GM12872 (cell line): ENCODE data around the gene RNASEH2B.

Source experiments
- TF ChIP-seq, protein P1 (sequence below): IDR thresholded peaks from 3 replicates; pipeline ENCODE4 v1.5.1; 2011; ENCODE audit warnings: low read depth, mild to moderate bottlenecking, low read length, moderate library complexity; ENCODE audit not compliant: insufficient read depth

Gene RNASEH2B

DNA sequence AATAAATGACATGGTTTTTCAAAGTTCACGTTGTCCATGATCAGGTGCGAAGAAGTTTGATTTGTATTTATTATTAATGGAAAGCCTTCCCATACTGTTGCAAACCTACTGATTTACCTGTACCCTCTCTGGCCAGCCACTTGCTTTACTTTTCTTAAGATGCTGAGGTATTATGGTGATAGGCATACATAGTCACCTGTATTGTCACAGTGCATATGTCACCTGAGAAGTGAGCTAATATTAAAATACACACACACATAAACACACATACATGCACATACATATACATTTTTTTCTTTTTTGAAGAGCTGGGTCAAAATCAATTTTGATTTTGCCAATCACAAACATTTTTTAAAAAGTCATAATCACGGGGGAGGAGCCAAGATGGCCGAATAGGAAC, 72.1 kb downstream of the RNASEH2B start:
- TF ChIP-seq, protein P1, sequence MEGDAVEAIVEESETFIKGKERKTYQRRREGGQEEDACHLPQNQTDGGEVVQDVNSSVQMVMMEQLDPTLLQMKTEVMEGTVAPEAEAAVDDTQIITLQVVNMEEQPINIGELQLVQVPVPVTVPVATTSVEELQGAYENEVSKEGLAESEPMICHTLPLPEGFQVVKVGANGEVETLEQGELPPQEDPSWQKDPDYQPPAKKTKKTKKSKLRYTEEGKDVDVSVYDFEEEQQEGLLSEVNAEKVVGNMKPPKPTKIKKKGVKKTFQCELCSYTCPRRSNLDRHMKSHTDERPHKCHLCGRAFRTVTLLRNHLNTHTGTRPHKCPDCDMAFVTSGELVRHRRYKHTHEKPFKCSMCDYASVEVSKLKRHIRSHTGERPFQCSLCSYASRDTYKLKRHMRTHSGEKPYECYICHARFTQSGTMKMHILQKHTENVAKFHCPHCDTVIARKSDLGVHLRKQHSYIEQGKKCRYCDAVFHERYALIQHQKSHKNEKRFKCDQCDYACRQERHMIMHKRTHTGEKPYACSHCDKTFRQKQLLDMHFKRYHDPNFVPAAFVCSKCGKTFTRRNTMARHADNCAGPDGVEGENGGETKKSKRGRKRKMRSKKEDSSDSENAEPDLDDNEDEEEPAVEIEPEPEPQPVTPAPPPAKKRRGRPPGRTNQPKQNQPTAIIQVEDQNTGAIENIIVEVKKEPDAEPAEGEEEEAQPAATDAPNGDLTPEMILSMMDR = no peak

DNA sequence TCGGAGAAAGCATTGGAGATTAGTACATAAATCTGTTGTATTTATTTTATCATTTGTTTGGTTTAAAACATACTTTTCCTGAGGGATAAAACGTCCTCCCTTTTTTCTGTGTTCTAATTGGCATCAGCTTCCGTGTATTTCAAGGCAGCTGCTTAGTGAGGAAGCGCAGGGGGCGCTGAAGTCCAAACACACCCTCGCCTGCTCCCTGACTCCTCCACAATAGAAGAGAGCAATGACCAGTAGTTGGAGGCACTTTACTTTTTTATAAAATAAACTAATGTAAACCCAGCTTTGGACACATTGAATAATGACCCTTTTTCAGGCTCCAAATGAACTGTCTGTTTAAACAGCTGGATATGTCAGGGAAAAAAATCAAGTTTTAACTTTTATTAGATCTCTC, 79.9 kb downstream of the RNASEH2B start:
- TF ChIP-seq, protein P1 = no peak

DNA sequence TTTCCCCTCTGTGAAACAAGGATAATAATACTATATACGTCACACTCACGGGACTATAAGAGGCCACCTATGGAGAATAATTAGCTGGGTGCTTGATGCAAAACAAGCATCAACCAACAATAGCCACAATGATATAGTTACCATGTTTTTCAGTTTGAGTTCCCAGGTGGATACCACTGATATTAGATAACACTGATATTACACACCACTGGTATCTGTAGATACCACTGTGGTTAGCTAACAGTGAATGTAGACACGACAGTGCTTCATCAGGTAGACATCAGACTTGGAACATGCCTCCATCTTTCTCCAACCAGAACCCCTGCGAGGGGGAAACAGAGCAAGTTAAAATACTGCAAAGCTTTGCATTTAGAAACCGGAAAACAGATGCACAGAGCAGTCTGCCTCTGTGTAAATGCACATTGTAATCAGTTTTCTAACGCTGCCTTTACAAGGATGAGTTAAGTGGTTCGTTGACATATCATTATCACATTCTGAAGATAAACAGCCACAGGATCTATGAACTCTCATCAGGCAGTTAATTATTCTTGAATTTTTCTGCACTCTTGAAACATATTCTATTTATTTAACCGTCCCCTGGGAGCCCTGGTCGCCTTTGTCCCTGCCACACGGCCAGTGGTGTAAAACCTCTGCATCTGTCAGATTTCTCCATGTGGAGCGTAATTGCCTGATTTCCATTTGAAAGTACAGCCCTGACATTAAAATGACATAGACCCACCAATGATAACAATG, 80.7 kb downstream of the RNASEH2B start:
- TF ChIP-seq, protein P1 = no peak

DNA sequence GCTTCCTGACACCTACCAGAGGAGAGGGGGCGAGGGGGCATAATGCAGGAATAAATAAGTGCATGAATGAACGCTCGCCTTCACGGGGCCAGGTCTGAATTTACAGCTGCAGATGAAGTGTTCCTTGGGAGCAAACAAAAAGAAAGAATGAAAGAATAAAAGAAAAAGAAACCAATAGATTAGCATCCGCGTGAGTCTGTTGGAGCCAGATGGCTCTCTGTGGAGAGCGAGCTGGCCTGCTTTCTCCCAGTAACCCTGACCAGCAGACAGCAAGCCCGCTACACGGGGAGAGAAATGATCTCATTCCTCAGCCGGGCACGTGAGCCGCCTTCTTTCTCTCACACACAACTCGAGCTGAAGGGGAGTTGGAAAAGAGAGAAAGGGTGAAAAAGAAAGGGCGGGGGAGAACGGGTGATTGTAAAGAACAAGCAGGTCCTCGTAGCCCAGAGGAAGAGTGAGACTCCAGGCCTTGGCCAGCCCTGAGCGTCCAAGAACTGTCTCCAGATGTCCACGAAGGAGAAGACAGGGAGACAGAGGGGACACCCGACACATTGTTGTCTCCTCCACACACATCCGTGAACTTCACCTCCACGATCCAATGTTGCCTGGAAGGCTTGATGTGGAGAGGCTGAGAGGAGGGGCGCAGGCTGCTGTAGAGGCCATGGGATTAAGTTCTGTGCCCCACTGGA, 81.4 kb downstream of the RNASEH2B start:
- TF ChIP-seq, protein P1 = no peak

DNA sequence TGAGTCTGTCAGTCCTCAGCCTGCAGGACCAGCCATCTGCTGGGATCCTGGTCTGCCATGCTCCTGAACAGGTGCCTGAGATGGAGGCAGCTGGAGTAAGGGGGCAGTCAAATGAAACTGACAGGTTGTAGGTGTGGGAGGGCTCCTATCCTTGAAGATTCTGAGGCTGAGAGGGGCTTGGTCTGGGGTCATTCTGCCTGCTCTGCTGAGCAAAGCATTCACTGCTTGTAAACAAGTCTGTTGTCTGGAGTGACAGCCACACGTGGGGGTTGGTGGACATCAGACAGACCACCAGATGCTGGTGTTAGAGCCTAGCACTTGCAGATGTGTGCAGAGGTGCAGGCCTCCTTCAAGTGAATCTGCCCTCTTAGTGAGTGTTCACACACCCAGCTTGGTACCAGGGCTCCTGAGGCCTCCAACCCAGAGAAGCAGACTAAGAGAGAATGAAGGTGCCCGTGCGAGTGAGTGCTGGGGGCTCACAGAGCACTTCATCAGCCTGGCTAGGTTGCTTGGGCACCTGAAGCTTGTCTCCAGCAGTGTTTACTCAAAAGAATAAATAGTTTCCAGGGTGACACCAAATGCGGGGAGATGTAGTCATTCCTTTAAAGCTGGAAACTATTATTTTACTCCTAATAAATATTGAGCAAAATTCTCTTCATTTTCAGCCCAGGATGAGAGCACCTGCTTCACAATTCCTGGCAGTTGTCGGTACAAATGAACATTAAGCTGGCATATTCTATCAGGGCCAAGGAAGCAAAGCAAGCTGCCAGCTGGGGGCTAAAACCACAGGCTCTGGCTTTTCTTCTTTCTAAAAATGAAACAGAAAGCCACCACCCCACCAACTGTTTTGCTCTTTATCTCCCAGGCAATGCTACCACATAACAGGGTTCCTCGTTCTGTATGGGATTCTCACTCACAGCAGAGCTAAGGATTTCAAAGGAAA, 82.3 kb downstream of the RNASEH2B start:
- TF ChIP-seq, protein P1 = no peak

DNA sequence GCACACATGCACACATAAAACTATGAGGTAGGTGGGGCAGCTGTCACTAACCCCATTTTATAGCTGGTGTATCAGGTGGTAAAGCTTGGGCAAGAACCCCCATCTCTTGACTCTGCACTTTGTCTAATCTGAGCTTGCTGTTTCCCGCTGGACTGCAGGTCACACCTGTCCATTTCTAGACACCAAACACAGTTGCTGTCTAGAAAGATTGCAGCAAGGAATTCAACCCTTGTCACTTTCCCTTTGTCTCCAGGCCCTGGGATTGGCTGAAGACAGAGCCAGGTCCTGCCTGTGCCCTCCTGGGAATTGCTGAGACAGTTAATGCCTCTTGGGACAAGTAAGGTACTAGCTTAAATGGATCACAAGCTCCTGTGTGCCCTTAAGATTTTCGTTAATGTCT, 83.8 kb downstream of the RNASEH2B start:
- TF ChIP-seq, protein P1 = no peak

DNA sequence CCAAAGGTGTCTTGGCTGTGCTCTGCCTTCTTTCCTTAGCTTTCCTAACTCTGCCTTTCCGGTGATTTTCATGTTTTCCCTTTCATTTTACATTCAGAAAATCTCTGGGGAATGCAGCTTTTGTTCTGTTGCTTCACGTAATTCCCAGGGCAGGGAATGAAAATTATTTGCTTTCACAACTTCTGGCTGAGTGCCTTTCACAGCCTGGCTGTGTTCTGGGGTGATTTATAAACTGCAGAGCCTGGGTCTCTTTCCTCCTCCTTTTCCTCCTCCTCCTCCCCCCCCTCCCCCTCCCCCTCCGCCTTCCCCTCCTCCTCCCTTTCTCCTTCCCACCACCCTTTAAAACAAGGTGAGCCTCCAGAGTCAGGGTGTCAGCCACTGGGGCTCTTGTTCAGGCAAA, 84.3 kb downstream of the RNASEH2B start:
- TF ChIP-seq, protein P1 = no peak
